GM12801 (cell line): ENCODE results near the gene UGT3A1.

Experiments
- TF ChIP-seq, protein P1 (sequence below): IDR thresholded peaks from one replicate; pipeline ENCODE4 v1.5.1; 2011; ENCODE audit warnings: control low read depth; ENCODE audit not compliant: insufficient read length; ENCODE audit errors: extremely low read depth

The UGT3A1 gene

DNA sequence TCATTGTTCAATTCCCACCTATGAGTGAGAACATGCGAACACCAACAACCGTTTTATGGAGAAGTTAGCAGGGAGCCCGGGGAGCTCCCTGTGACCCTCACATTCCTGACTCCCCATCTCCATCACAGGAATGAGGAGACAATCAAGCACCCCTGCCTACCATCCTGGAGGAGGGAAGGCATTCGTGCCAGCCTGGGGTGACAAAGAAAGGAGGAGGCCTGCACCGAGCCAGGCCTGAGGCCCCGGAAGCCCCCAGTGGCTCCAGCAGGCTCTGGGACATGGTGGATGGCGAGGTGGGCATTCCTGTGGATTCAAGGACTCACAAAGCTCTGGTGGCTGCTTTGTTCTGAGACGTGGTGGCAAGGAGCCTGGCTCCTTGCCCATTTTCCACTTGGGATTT is 36.5 kb upstream of the UGT3A1 start:
- TF ChIP-seq, protein P1, sequence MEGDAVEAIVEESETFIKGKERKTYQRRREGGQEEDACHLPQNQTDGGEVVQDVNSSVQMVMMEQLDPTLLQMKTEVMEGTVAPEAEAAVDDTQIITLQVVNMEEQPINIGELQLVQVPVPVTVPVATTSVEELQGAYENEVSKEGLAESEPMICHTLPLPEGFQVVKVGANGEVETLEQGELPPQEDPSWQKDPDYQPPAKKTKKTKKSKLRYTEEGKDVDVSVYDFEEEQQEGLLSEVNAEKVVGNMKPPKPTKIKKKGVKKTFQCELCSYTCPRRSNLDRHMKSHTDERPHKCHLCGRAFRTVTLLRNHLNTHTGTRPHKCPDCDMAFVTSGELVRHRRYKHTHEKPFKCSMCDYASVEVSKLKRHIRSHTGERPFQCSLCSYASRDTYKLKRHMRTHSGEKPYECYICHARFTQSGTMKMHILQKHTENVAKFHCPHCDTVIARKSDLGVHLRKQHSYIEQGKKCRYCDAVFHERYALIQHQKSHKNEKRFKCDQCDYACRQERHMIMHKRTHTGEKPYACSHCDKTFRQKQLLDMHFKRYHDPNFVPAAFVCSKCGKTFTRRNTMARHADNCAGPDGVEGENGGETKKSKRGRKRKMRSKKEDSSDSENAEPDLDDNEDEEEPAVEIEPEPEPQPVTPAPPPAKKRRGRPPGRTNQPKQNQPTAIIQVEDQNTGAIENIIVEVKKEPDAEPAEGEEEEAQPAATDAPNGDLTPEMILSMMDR = no peak

DNA sequence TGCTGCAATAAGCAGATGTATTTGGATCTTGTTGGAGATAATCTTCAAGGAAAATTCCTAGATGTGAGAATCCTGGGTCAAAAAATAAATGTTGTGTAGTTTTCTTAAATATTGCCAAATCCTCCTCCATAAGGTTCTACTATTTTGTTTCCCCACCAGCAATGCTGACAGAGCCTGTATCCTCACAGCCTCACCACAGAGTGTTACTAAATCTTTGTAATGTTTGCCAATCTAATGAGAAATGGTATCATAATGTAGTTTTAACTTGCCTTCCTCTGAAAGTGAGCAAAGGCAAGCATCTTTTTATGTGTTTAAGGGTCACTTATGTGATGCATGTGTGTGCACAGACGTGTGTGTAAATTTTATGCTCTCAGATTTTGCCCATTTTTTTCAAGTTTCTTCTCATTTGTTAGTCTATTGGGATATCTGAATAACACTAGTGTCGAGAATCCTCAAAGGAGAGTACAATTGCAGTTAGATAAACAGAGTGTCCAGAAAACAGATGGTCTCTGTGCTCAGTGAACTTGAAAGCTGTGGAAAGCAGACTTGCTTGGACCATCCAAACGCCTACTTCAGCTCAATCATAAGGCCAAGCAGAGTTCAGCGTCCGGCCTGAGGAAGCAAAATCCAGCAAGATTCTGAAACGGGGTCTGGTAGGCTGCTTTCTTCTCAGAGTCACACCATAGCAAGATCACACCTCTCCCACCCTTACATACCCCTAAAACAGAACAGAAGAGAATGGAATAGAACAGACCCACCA is 35.7 kb upstream of the UGT3A1 start:
- TF ChIP-seq, protein P1 = no peak

DNA sequence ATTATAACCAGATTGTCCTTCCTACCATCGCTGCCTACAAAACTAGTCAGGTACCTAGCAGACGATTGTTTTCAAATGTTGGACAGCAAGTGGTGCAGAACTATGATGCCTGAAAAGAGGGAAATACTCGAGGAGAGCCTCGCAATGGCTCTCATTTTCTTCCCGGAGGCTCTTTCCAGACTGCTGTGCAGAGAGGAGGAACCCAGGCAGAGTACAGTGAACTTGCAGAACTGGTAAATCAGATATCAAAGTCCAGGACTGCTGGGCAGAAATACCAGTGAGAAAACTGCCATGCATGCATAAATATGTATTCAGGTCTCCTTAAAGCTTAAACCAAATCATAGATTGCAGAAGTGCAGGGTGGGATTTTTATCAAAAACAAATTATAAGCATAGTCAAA is 26.4 kb upstream of the UGT3A1 start:
- TF ChIP-seq, protein P1 = no peak

DNA sequence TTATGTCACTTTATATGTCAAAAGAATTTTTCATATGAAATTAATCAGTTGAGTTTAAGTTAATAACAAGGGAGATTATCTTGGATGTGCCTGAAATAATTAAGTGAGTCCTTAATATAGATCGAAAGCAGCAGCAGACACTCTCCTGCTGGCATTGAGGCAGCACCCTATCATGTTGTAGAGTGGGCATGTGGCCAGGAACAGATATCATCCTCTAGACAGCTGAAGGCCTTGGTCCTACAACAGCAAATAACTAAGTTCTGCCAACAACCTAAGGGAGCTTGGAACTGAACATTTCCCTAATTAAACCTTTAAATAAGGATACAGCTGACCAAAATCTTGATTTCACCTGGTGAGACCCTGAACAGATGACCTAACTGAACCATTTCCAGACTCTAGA is 25.8 kb upstream of the UGT3A1 start:
- TF ChIP-seq, protein P1 = no peak

DNA sequence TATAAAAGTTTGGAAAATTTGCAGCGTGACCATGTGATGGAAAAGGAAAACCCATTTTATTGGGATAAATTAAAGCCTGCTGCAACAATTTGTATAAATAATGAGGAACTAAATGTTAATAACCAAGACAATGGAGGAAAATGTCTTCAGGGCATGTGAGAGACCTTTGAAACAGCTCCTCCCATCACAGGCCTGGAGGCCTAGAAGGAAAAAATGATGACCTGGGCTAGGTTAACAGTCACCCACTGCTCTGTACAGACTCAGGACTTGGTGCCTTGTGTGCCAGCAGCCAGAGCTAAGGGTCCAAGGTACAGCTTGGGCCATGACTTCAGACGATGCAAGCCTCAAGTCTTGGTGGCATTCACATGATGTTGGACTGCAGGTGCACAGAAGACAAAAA is 22.0 kb upstream of the UGT3A1 start:
- TF ChIP-seq, protein P1 = no peak

DNA sequence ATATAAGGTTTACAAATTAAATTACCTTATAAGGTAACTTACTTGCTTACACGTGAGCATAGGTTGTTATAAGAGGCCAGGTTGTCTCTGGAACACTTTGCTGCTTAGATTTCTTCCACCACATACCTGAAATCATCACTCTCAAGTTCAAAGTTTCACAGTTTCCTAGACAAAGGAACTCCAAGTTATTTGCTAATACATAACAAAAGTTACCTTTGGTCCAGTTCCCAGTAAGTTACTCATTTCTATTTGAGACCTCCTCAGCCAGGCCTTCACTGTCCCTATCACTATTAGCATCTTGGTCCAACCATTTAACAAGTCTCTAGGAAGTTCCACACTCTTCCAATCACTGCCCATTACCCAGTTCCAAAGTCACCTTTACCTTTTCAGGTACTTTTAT is 18.5 kb upstream of the UGT3A1 start:
- TF ChIP-seq, protein P1 = no peak

DNA sequence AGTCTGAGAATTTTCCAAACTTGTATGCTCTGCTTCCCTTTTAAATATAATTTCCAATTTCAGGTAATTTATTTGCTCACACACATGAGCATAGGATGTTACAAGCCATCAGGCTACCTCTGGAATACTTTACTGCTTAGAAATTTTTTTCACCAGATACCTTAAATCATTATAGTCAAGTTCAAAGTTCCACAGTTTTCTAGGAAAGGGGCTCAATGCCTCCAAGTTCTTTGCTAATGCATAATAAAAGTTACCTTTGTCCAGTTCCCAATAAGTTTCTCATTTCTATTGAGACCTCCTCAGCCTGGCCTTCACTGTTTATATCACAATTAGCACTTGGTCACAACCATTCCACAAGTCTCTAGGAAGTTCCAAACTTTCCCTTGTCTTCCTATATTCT is 16.2 kb upstream of the UGT3A1 start:
- TF ChIP-seq, protein P1 = no peak
